K562 (cell line): Measurements from ENCODE around the gene RNF128. TPM values are rescaled to one million over a fixed set of nuclear protein-coding genes. Genes with fewer than 3 reads are reported as not detected.

Experiments
- BCLAF1 ChIP-seq, 2 experiments: fragments of 450-650 bp in 1 of 2; IDR thresholded peaks; 2 replicates each; pipeline ENCODE4 v1.6.1; 2011 to 2017; ENCODE audit warnings: low read depth in 2 of 2, antibody characterized with exemption in 1 of 2, borderline replicate concordance in 1 of 2, low read length in 1 of 2, mild to moderate bottlenecking in 1 of 2, mixed read lengths in 1 of 2; ENCODE audit not compliant: control insufficient read depth in 1 of 2
- PRDM10 ChIP-seq: fragments of 450-650 bp; IDR thresholded peaks from 2 replicates; pipeline ENCODE4 v1.6.1; 2018; ENCODE audit not compliant: partially characterized antibody
- ZNF277 ChIP-seq: fragments of 250-450 bp; sonication (Bioruptor Pico); IDR thresholded peaks from 2 replicates; pipeline ENCODE4 v1.8.0; 2022; ENCODE audit warnings: inconsistent platforms, mild to moderate bottlenecking, moderate library complexity, borderline replicate concordance
- polyA plus RNA-seq, 8 experiments: library from polyadenylated mRNA; depleted of rRNA in 4 of 8; stranded (reverse) in 5 of 8; unstranded in 3 of 8; fragments of >200 nt; fragmentation: Nextera tagmentation in 2 of 8; fragmentation: Illumina TruSeq in 1 of 8; extraction: Ambion mirVana in 2 of 8; extraction: Trizol in 1 of 8; gene quantifications; 2 replicates each; pipeline versions ENCODE4 v1.2.1 to v1.2.3, GENCODE V29; 2011 to 2014; ENCODE audit warnings: inconsistent platforms in 1 of 8, missing spikeins in 1 of 8
- total RNA-seq, 7 experiments: library from RNA; depleted of rRNA in 6 of 7; stranded (reverse); fragments of >200 nt in 6 of 7; fragmentation: Illumina TruSeq in 2 of 7; extraction: Trizol in 2 of 7; gene quantifications; 2 replicates each; pipeline versions ENCODE4 v1.2.1 to v1.2.3, GENCODE V29; 2011 to 2021; ENCODE audit warnings: low replicate concordance in 1 of 7

Gene RNF128
- total and polyA plus RNA-seq, 9 of the 15 experiments (the other 6 are each of a cell fraction or from before 2014, with no cell fraction given) = 0.07 TPM; not detected in 8

- TF ChIP-seq BCLAF1 (IDR thresholded peaks at IDR 0.05; ENCODE audit: borderline replicate concordance in 1 of 2, control insufficient read depth in 1 of 2, low read depth in 2 of 2, low read length in 1 of 2) = no peak
- no peak for TF ChIP-seq ZNF277
- TF ChIP-seq PRDM10 = no peak
These were observed 7.8 kb upstream of the RNF128 start (continued) for GRCh38 chrX:106718709-106719108.
